Activated CD8-positive, alpha-beta memory T cell treated with anti-CD3 and anti-CD28 coated beads for 48 hours (primary cell): ENCODE data around the gene DROSHA.
A peak's percentile ranks its signal among the peaks of the same experiment; 100 is the strongest.
"Not testable (repeated sequence)": the region's sequence is repeated elsewhere in the genome, so short reads cannot be mapped to it uniquely, and the experiment has no call there.

Experiments used
- DNase-seq, 3 experiments: peaks; one replicate each; pipeline ENCODE4 v3.0.0-alpha.2; 2020; ENCODE audit warnings: low read depth in 2 of 3, low spot score in 2 of 3

DROSHA gene, protein sequence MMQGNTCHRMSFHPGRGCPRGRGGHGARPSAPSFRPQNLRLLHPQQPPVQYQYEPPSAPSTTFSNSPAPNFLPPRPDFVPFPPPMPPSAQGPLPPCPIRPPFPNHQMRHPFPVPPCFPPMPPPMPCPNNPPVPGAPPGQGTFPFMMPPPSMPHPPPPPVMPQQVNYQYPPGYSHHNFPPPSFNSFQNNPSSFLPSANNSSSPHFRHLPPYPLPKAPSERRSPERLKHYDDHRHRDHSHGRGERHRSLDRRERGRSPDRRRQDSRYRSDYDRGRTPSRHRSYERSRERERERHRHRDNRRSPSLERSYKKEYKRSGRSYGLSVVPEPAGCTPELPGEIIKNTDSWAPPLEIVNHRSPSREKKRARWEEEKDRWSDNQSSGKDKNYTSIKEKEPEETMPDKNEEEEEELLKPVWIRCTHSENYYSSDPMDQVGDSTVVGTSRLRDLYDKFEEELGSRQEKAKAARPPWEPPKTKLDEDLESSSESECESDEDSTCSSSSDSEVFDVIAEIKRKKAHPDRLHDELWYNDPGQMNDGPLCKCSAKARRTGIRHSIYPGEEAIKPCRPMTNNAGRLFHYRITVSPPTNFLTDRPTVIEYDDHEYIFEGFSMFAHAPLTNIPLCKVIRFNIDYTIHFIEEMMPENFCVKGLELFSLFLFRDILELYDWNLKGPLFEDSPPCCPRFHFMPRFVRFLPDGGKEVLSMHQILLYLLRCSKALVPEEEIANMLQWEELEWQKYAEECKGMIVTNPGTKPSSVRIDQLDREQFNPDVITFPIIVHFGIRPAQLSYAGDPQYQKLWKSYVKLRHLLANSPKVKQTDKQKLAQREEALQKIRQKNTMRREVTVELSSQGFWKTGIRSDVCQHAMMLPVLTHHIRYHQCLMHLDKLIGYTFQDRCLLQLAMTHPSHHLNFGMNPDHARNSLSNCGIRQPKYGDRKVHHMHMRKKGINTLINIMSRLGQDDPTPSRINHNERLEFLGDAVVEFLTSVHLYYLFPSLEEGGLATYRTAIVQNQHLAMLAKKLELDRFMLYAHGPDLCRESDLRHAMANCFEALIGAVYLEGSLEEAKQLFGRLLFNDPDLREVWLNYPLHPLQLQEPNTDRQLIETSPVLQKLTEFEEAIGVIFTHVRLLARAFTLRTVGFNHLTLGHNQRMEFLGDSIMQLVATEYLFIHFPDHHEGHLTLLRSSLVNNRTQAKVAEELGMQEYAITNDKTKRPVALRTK (N-terminal part only)

DNA sequence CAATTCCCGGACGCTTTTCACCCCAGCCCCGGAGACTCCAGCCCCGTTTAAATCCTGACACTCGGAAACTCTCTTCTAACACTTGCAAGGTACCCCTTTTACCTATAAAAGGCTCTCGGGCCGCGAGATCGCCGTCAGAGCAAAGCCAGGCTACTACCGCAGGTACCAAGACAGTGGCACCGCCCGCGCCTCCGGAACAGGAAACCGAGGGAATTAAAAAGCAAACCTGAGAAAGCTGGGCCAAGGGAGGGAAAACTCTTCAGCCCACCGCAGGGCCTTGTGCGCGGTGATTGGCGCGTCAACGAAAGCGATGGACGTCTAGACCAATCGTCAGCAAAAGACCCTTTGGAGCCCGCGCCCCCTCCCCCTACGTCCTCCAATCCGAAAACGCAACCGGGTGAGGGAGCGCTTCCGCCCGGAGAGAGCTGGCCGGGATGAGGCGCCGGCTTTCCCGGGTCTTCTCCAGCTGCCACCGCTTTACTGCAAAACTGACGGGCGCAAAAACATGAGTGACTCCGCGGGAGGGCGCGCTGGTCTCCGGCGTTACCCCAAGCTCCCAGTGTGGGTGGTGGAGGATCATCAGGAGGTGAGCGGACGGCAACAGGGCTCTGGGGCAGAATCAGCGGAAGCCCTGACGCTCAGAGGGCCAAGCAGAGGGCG is at the start of gene DROSHA, which contains the start of gene C5orf22:
DROSHA (minus strand) TSS at position 206 of the 660 bp plus-strand sequence. CDS start 3,034 bp downstream, outside the sequence.
C5orf22 (plus strand) TSS at position 414 of the 660 bp plus-strand sequence; CDS start at position 506, 92 bp downstream.
- DNase-seq: peak; percentile 78 to 80 (median 79)

DNA sequence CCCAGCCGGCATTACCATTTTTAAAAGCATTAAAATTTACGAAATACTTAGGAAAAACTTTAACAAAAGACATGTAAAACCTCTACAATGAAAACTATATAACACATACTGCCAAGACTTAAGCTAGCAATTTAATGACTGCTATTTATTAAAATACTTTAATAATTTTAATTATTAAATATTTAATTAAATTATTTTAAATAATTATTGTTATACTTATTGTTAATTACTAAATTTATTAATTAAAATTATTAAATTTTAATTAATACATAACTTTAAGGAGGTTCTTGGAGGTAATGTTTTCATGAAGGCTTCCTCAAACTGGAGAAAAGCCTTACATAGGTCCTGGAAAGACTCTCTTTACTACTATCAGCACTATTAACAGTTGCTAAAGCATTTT is 47.7 kb upstream of the DROSHA start:
- no peak for DNase-seq

- no peak for DNase-seq
Observed at GRCh38 chr5:31577438-31577837, 45.5 kb upstream of the DROSHA start.

DNA sequence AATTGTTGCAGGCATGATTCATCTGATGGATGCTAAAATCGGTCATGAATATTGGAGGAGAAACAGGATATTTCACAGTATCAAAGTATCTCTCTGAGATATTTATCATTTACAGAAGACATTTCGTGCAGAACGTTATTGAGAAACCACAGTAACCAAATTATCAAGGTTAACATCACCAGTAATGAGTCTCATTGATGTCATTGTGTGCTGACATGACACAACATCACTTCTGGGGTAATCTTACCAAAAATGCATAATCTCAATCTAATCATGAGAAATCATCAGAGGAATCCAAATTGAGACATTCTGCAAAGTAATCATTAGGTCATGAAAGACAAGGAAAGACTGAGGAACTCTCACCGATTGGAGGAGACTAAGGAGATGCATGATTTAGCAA is 42.9 kb upstream of the DROSHA start:
- DNase-seq: no peak

DNA sequence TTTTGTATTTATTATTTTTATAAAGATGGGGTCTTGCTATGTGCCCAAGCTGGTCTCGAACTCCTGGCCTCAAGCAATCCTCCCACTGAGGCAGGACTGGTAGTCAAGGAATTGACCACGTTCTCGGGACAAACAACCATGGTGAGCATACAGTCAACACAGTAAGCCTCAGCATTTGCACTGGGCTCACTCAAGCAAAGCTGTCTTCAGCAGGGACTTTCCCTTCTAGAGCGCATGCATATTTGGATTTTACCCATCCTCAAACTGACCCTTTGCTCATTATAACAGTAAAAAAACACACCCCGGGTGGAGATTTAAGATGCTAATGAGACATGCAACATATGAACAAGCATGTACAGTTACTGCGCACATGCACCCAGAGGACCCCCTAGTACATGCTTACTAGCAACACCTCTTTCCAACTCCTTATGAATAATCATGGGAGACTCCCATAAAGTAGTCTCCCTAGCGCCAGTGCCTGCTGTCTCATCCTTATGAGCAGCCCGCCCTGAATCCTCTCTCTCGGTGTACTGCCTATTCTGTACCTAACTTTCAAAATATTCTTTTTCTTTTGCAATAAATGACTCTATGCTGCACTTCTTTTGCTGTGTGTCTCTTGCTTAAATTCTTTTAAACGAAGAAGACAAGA is 41.7 kb upstream of the DROSHA start:
- DNase-seq: no peak

- no peak for DNase-seq
Observed at GRCh38 chr5:31569068-31569467, 37.2 kb upstream of the DROSHA start.

DNA sequence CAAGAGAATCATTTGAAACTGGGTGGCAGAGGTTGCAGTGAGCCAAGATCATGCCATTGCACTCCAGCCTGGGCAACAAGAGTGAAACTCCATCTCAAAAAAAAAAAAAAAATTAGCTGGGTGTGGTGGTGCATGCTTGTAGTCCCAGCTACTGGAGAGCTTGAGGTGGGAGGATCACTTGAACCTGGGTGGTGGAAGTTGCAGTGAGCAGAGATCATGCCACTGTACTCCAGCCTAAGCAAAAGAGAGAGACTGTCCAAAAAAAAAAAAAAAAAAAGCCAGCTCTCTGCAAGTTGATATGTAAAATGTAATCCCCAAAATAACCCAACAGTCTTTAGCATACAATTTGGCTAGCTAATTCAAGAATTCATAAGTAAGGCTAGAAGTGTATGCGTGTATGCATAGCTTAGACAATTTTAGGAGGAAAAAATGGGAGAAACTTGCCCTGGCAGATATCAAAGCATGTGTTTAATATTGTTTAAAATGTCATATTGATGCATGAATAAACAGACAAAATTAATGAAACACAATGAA is 36.5 kb upstream of the DROSHA start:
- DNase-seq: no peak

DNA sequence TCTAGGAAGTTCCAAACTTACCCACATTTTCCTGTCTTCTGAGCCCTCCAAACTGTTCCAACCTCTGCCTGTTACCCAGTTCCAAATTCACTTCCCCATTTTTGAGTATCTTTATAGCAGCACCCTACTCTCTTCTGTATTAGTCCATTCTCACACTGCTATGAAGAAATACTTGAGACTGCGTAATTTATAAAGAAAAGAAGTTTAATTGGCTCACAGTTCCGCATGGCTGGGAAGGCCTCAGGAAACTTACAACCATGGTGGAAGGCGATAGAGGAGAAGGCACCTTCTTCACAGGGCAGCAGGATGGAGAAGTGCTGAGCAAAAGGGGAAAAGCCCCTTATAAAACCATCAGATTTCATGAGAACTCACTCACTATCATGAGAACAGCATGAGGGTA is 34.5 kb upstream of the DROSHA start:
- DNase-seq: not testable (repeated sequence)

- no peak for DNase-seq
Observed at GRCh38 chr5:31563216-31563615, 31.3 kb upstream of the DROSHA start.

GRCh38 chr5:31561946-31562345 is 30.1 kb upstream of the DROSHA start:
- no peak for DNase-seq

DNA sequence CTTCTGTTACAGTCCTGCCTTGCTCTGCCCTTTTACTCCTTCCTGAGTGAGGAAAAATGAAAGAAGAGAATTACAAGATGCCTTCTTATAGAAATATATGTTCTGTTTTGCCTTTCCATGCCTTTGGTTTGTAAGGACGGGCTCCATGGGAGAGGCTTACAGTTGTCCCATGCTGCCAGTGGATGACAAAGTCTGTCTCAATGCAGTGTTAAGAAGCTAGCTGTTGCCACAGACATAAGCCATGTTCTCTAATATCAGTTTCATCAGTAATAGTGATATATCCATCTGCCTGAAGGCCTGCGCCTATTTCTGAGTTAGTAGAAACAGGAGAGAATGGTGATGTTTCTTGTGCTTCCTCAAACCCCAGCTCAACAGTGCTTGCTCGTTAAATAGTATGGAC is 28.0 kb upstream of the DROSHA start:
- DNase-seq: no peak

DNA sequence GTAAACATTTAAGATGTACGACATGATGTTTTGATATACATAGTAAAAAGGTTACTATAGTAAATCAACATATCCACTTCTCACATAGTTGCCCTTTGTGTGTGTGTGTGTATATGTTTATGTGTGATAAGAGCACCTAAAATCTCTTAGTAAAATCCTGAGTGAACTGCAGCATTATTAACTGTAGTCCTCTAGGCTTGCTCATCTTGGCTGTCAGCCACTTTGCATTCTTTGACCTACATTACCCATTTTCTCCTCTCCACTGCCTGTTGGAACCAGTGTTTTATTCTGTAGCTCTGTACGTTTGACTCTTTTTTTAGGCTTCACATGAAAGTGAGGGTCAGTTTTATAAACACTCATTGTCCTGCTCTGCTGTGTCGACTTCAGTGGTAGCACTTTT is 24.6 kb upstream of the DROSHA start:
- no peak for DNase-seq

DNA sequence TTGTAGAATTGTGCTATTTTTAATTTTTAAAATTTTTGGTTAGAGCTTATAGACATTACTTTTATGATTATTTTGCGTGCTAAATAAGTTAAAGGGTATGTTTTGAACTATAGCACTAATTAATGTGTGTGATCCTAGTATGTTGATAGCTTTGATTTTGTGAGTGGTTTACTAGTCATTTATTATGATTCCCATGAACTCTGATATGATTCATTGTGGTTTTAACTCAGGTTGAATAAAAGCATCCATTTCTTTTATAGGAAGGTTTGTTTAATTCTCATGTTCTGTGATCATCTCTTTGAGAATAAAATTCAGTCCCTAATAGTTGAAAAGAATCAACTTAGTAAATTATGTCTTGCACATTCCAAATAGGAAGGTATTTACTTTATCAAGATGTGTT is 22.7 kb upstream of the DROSHA start:
- no peak for DNase-seq

DNA sequence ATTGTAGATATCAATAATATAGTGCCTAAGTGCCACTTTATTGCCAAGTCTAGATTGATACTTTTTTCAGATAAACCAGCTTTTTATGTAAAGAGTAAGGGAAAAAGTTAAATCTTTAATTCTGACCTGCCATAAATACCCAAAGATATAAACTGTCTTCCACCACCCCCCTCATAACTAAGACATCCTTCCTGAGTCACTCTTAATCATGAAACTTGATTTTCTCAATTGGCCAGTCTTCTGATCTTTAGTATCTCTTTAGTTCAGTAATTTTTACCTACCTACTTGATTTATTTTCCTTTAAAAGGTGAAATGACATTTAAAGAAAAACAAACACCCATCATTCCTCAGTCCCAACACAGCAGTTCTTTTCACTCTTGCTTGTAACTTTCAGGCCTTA is 22.0 kb upstream of the DROSHA start:
- DNase-seq: no peak

DNA sequence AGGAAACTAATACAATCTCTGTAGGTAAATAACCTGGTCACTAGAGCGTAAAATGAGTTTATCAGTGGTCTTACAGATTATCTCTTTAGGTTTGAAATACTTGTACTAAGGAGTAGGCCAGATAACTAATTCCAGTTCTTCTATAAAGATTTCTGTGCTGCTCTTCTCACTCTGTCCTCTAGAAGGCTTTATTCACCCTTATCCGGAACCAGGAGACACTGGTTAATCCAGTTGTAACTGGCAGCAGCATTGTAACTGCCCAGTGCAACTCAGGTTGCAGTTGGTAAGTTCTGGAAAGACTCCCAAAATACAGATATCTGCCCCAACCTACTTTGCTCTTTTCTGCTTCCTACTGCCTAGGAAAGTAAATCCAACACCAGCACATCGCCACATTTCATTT is 20.0 kb upstream of the DROSHA start:
- no peak for DNase-seq

GRCh38 chr5:31549114-31549513 is 17.2 kb upstream of the DROSHA start:
- DNase-seq: not testable (repeated sequence)

DNA sequence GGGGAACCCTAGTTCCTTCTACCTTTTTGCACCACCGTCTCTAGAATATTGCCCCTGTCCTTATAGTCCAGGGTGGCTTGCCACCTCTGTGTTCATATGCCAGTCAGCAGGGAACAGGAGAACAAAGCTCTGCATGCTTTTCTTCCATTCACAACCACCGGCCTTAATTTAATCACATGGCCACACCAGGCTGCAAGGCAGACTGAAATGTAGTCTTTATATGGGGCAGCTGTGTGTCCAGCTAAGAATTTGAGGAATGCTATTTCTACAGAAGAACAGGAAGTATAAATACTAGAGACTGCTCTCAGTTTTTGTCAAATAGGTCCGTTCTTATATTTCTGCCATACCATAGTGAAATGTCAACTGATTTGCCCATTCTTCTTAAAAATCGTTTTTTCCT is 6.0 kb upstream of the DROSHA start:
- no peak for DNase-seq

- no peak for DNase-seq
Observed at GRCh38 chr5:31537349-31537748, 5.5 kb upstream of the DROSHA start.

DNA sequence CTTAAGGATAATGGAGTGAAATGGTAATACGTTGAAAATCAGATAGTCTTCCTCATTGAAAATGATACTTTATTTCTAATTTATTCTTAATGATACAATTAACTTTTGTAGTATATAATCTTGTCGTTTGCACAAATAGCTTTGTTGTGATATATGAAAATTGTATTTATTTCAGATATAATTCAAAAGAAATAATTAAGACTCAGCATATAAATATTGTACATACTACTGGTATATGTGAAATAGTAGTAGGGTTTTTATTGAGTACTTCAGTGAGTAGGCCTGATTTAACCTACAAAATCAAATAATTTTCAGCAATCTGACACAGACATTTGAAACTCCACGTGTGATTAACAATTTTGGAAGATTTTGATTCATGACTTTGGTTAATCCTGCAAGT is 5.0 kb upstream of the DROSHA start:
- DNase-seq: no peak

GRCh38 chr5:31534527-31535046 is 2.7 kb upstream of the DROSHA start:
- DNase-seq: no peak
